Measurements from ENCODE around the gene DNM2.
"Not testable (repeated sequence)": the region's sequence is repeated elsewhere in the genome, so short reads cannot be mapped to it uniquely, and the experiment has no call there.

The DNM2 gene

GRCh38 chr19:10752913-10753704 lies 35.2 kb downstream of the DNM2 start:
- no peak for DNase-seq (ENCODE audit: low spot score)

- no peak for DNase-seq (ENCODE audit: low spot score)
Observed at GRCh38 chr19:10756371-10756770, 38.5 kb downstream of the DNM2 start.

DNA sequence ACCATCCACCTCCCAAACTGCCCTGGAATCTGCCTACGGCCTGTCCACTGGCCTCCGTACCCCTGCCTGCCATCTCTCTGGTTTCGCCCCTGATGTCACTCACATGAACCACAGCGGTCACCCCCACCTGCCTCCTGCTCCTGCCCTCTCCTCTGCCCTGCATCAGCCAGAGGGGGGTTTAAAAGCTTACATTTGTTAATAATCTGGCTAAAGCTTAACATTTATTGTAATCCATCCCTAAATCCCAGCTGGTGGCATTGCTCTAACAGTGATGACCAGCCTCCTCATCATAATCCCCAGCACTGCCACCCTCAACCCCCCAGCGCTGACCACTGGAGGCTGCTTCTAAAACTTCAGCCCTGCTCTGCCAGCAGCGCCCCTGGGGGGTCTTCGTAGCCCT lies 38.9 kb downstream of the DNM2 start:
- no peak for DNase-seq (ENCODE audit: low spot score)

DNA sequence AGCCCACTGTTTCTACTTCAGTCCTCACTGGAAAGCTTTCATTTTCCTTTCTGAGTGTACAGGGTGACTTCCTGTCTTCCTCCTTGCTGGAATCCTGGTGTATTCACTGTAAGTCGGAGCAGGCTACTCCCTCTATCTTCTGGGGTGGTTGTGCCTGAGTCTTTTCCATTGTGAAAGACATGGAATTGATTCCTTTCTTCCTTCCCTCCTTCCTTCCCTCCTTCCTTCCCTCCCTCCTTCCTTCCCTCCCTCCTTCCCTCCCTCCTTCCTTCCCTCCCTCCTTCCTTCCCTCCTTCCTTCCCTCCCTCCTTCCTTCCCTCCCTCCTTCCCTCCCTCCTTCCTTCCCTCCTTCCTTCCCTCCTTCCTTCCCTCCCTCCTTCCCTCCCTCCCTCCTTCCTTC lies 40.2 kb downstream of the DNM2 start:
- DNase-seq (ENCODE audit: low spot score), result not testable (repeated sequence)

GRCh38 chr19:10758978-10759377 lies 41.1 kb downstream of the DNM2 start:
- no peak for DNase-seq (ENCODE audit: low spot score)

GRCh38 chr19:10760273-10760944 lies 42.5 kb downstream of the DNM2 start:
- peak; percentile 42 for DNase-seq (ENCODE audit: low spot score)

DNA sequence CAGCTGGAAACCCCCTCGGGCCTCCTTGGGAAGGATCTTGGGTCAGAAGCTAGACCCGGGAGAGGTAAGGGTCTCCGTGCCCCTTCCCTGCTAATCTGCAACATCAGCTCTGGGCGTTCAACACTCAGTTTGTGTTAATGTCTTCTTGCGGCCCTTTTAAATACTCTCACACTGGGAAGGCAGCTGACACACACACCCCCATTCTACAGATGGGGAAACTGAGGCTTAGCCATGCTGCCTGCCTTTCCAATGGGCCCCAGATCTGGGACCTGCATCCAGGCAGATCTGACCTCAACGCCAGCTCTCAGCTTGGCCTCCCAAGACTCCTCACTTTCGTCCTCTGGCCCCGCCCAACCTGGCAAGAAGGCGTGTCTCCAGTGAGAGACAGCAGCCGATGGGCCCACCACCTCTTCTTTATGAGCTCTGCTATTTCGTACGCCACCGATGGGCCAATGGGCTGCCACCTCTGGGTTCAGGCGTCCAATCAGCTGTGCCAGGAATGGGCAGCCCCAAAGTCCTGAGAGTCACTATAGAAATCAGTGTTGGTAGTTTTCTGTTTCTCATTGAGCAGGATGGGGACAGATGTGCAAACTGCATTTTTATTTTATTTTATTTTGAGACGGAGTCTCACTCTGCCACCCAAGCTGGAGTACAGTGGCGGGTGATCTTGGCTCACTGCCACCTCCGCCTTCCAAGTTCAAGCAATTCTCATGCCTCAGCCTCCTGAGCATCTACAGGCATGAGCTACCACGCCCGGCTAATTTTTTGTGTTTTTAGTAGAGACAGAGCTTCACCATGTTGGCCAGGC lies 43.8 kb downstream of the DNM2 start:
- no peak for DNase-seq (ENCODE audit: low spot score)

- peak; percentile 43 for DNase-seq (ENCODE audit: low spot score)
Observed at GRCh38 chr19:10762656-10763055, 44.8 kb downstream of the DNM2 start.

DNA sequence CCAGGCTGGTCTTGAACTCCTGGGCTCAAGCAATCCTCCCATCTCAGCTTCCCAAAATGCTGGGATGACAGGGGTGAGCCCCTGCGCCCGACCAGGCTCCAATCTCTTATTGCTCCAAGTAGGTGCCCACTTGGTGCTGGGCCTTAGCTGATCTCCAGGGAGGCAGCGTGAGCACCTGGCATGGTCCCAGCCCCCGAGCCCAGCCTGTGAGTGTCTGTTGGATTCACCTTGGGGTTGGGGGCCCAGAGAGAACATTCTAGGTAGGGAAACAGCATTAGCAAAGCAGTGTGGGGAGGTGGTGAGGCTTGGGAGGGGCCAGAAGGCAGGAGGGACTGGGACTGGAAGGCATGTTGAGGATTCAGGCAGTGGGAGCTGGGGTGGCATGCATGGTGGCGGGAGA lies 45.5 kb downstream of the DNM2 start:
- DNase-seq (ENCODE audit: low spot score), result no peak

DNA sequence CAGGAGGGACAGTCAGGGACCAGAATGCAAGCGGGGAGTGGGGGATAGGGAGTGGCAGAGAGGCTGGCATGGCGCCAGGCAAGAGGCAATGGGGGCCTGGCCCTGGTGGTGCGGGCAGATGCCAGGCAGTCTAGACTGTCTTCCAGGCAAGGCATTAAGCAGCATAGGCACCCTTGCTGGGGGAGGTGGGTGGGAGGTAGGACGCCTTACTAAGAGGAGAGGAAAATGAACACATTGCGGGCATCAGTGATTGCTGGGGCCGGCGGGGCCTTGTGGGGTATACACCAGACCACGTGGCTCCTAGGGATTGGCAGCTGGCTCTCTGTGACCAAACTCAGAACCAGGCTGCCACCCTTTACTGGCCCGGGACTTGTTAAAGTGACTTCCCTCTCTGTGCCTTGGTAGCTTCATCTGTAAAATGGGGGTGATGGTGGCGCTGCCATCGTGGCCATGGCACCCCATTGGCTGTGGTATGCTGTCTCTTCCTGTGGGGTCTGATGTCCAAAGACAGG lies 46.0 kb downstream of the DNM2 start:
- DNase-seq (ENCODE audit: low spot score), result no peak

- no peak for DNase-seq (ENCODE audit: low spot score)
Observed at GRCh38 chr19:10764340-10764894, 46.5 kb downstream of the DNM2 start.

GRCh38 chr19:10766049-10766623 lies 48.3 kb downstream of the DNM2 start:
- no peak for DNase-seq (ENCODE audit: low spot score)

DNA sequence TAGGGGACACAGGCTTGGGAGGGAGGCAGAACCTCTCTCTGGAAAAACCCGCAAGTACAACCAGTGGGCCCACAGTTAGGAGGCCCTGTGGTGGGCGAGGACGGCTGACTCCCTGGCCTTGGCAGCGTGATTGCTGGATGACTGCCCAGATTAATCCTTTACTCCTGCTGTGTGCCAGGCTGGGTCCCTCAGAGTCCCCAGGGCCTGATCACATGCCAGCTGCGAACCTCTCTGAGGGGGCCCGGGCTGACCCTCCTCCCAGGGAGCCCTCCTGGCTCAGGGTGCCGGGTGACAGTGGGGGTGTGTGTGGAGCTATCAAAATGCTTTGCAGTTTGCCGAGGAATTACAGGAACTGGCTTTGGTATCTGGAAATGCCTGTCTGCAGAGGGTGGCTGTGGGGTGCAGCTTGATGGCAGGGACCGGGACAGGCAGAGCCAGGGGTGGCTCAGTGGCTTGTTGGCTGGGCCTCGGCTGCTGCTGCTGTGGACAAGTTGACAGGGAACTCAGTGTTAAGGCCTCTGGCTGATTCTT lies 48.9 kb downstream of the DNM2 start:
- DNase-seq (ENCODE audit: low spot score), result no peak

DNA sequence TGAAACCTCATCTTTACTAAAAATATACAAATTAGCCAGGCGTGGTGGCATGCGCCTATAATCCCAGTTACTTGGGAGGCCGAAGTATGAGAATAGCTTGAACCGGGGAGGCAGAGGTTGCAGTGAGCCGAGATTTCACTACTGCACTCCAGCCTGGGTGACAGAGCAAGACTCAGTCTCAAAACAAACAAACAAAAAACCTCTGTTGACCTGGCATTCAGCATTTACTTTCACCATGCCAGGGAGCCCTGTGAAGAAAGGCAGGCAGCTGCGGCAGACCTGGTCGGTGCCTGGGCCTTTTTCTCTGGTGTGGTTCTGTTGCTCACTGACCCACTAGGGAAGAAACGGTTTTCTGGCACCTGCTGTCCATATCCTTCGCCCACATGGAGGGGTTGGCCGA lies 49.8 kb downstream of the DNM2 start:
- DNase-seq (ENCODE audit: low spot score), result no peak

DNA sequence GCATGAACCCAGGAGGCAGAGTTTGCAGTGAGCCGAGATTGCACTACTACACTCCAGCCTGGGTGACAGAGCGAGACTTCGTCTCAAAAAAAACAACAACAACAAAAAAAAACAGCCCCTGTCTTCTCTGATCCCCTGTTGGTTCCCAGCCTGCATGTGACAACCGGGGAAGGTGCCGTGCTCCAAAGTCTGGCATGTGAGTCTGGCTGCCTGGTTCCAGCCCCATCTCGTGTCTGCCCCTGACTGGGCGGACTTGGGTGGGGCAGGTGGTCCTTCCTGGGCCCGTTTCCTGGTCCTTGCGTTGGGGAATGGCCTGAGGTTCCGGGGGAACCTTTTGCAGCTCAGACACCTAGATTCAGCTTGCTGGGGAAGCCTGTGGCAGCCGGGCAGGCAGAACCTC lies 50.5 kb downstream of the DNM2 start:
- no peak for DNase-seq (ENCODE audit: low spot score)

GRCh38 chr19:10768936-10769335 lies 51.1 kb downstream of the DNM2 start:
- DNase-seq (ENCODE audit: low spot score), result no peak

GRCh38 chr19:10769533-10770491 lies 51.9 kb downstream of the DNM2 start:
- DNase-seq (ENCODE audit: low spot score), result peak; percentile 23

- no peak for DNase-seq (ENCODE audit: low spot score)
Observed at GRCh38 chr19:10773969-10774368, 56.1 kb downstream of the DNM2 start.

GRCh38 chr19:10774893-10775292 lies 57.0 kb downstream of the DNM2 start:
- no peak for DNase-seq (ENCODE audit: low spot score)

- DNase-seq (ENCODE audit: low spot score), result no peak
Observed at GRCh38 chr19:10776900-10777650, 59.2 kb downstream of the DNM2 start.

Data from CD4-positive, alpha-beta T cell treated with Interleukin-2 at 100 ng/mL for 4 hours (primary cell).